Keratinocyte (primary cell): Measurements from ENCODE around the gene SPSB4.

Experiments
- CTCF ChIP-seq, 3 experiments: IDR thresholded peaks in 1 of 3; conservative IDR thresholded peaks in 1 of 3; optimal IDR thresholded peaks in 1 of 3; 2 replicates in 2 of 3; 3 replicates in 1 of 3; pipeline versions ENCODE3 to v1.5.1; 2011; ENCODE audit warnings: low read length in 3 of 3, mild to moderate bottlenecking in 3 of 3, moderate library complexity in 2 of 3, control low read depth in 1 of 3, inconsistent platforms in 1 of 3; ENCODE audit not compliant: insufficient read depth in 2 of 3; ENCODE audit errors: extremely low read depth in 1 of 3
- EZH2 ChIP-seq: IDR thresholded peaks from one replicate; pipeline ENCODE4 v1.6.1; 2012; ENCODE audit warnings: inconsistent platforms, mild to moderate bottlenecking, low read length, moderate library complexity

- TF ChIP-seq EZH2 (no peak), CTCF (optimal IDR thresholded peaks at IDR 0.05 in 1 of 3, IDR thresholded peaks at IDR 0.05 in 1 of 3, conservative IDR thresholded peaks at IDR 0.05 in 1 of 3; ENCODE audit: extremely low read depth in 1 of 3, insufficient read depth in 2 of 3, low read length in 3 of 3) (no peak)
Measured at GRCh38 chr3:141170678-141171295, 119.6 kb downstream of the SPSB4 start.
